GM10847 (cell line): ENCODE data around the gene SLC2A9.

Source experiments
- POLR2A ChIP-seq: IDR thresholded peaks from 2 replicates; pipeline ENCODE4 v1.6.1; 2011; ENCODE audit not compliant: insufficient read length; ENCODE audit errors: extremely low read depth

The SLC2A9 gene

DNA sequence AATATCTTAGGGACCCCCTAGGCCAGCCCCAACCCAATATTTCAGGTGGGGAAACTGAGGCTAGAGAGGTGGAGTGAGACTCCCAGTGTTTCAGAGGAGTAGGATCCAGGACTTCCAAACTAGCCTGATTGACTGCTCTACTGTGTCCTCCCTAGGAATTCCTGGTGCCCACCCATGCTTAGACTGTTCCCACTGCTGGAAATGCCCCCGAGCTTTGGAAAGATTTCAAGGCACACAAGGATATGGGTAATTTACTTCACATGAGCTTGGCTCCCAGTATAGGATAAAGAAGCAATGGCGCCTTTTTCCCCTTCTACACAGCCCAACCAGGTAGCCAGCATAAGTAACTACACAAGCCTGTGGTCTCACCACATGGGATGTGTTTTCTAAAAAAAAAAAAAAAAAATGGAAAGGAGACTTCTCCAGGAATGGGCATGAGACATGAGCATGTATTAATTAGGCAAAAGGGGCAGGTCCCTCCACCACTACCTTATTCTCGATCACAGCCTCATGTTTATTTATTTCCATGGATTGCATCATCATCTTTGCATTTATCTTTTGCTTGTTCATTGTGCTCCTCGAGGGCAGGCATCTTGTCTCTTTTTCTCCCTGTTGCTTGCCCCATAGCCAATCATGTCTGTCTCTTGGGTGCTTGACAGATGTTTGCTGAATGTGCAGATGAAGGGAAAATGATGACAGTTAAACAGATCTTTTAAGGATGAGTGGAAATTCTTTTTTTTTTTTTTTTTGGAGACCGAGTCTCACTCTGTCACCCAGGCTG, 173.1 kb downstream of the SLC2A9 start:
- no peak for TF ChIP-seq POLR2A

- TF ChIP-seq POLR2A, result no peak
Measured at GRCh38 chr4:9845791-9846493, 175.4 kb downstream of the SLC2A9 start.

DNA sequence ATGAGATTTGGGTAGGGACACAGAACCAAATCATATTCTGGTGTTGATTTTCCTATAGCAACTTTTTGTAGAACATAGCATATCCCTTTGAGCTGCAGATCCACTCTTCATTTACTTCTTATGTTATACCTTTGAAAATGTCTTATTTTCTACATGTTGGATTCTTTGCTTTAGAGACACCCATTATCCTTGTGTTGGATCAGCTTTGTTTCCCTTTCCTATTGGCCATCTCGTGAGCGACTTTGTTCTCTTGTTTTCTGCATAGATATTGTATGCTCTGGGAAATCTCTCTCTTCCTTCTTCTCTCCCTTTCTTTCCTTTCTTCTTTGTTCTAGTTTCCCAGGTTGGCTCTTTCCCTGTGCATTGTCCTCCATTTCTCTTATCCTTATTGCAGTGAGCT, 180.2 kb downstream of the SLC2A9 start:
- TF ChIP-seq POLR2A, result no peak

- TF ChIP-seq POLR2A, result no peak
Measured at GRCh38 chr4:9835430-9835829, 185.9 kb downstream of the SLC2A9 start.

- no peak for TF ChIP-seq POLR2A
Measured at GRCh38 chr4:9833421-9833820, 187.9 kb downstream of the SLC2A9 start.

GRCh38 chr4:9832640-9833039, 188.7 kb downstream of the SLC2A9 start:
- no peak for TF ChIP-seq POLR2A

DNA sequence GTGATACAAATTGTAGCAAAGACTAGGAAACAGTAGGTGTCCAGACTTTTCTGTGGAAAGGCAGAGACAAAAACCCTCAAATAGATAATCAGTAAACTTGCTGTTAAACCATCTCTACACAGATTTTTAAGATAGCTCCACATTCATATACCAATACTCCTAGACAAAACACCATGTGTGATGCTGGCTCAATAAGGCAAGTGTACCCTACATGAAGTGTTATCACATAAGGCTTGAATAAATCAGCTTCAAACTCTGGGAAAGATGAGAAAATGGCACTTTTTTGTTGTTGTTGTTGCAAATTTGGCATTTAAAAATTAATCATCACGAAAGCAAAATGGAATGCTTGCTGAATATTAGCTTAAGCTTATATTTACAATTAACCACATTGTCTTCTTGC, 194.7 kb downstream of the SLC2A9 start:
- TF ChIP-seq POLR2A, result no peak

DNA sequence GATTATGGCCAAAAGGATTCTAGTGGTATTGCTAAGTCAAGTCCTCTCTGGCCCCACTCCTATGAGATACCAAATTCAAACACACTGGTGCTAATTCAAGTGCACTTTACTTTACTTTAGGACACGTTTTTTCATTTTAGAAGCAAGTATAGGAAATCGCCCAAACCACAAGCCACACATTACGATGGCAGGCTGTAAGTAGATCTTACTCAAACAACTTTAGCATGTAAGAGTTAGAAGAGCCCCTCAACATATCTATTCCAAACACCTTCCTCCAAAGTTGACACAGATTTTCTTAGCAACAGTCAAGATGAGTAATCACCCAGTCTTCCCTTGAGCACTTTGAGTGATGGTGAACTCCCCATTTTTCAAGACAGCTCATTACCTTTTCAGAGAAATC, 196.2 kb downstream of the SLC2A9 start:
- TF ChIP-seq POLR2A, result no peak

DNA sequence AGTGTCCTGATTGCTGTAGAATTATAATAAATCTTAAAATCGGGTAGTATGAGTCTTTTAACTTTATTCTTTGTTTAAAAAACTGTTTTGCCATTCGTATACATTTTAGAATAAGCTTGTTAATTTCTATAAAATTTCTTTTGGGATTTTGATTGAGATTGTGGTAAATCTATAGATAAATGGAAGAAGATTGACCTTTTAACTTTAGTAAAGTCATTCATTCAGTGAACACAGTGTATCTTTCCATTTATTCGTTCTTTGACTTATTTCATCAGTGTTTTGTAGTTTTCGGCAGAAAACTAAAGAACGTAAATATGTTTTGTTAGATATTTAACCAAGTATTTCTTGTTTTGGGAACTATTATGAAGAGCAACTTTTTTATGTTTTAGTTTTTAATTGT, 201.0 kb downstream of the SLC2A9 start:
- TF ChIP-seq POLR2A, result no peak

GRCh38 chr4:9816285-9816684, 205.0 kb downstream of the SLC2A9 start:
- TF ChIP-seq POLR2A, result no peak

DNA sequence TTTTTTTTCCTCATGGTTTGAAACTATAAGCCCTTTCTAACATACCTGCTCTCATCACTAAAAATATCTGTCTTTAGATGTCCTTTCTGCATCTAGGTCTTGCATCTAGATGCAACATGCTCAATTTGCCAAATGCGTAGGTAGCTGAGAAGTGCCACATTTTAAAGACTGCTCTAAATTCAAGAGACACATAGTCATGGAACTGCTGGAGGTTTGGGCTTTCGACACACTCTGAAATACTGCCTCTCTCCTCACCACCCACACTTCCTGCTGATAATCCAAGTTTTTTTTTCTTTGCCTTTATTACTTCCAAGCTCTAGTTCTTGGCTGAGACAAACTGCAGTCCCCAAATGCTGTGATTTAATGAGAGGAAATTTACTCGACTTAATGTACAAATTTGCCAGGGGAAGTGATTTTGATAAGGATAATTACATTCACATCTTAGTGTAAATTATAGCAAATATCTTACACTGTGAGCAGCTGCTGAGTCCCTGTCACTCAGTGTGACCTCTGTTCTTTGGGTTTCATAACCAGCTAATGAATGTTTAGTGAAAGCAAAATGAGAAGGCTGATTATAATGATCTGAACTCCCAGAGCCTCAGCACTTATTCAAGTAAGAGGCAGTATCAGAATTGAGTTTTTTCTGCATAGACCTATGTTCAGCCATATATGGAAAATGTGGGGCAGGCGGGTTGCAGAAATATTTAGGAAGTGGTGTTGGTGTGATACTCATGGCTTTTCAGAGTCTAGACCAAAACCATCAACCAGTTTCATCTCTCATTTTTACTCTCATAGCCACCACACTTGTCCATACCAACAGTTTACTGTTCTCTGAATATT, 208.6 kb downstream of the SLC2A9 start:
- TF ChIP-seq POLR2A, result no peak

GRCh38 chr4:9811806-9812205, 209.5 kb downstream of the SLC2A9 start:
- no peak for TF ChIP-seq POLR2A

DNA sequence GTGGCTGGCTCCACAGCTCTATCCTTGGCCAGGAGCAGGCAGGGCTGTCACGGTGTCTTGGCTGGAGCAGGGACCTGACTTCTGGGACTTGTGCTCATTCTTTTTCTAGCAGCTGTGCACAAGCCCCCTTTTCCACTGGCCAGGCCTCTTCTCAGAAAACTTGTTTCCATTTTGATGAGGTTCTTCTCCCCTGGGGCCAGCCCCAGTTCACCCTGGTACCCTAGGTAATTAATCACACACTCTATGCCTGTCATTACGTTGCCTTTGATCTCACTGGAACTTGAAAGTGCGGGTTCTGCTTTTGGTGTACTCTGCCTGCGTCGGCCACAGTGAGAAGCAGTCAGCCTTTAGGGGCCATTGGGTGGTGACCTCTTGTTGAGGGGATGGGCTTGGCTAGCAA, 213.2 kb downstream of the SLC2A9 start:
- no peak for TF ChIP-seq POLR2A

DNA sequence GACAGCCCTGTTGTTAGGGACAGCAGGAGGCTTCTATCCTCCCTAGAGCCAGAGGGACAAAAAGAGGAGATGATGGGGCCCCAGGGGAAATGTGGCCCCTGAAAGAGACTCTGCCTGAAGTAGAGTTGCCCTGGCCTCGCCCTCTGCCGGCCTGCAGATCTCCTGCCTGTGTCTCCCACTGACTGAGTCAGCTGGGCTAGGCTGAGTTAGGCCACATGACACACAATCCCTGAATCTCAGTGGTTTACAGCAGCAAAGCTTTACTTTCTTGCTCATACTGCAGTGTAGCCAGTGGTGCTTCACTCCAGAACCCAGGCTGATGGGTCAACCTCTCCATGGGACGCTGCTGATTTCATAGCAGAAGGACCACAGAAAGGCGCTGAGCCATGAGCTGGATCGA, 216.4 kb downstream of the SLC2A9 start:
- TF ChIP-seq POLR2A, result no peak

GRCh38 chr4:9800848-9801247, 220.4 kb downstream of the SLC2A9 start:
- TF ChIP-seq POLR2A, result no peak

GRCh38 chr4:9792381-9792780, 228.9 kb downstream of the SLC2A9 start:
- no peak for TF ChIP-seq POLR2A
